Immature natural killer cell (primary cell): ENCODE results near the gene IGFBP7. TPM values are rescaled to one million over a fixed set of nuclear protein-coding genes. Genes with fewer than 3 reads are reported as not detected.

Experiments
- DNase-seq, 3 donors: peaks; one replicate each; pipeline ENCODE4 v3.0.0; 2022; ENCODE audit warnings: mixed read lengths in 1 of 3
- H3K27ac Mint-ChIP-seq, 6 donors: one replicate each; pipeline ENCODE4 v1.8.0; 2020; ENCODE audit warnings: mixed read lengths in 6 of 6, mild to moderate bottlenecking in 5 of 6, inconsistent platforms in 4 of 6, moderate library complexity in 3 of 6
- H3K27me3 Mint-ChIP-seq, 3 donors: one replicate each; pipeline ENCODE4 v1.8.0; 2020 to 2021; ENCODE audit warnings: low read depth in 3 of 3, mild to moderate bottlenecking in 3 of 3, mixed read lengths in 3 of 3, moderate library complexity in 3 of 3, inconsistent platforms in 1 of 3
- H3K36me3 Mint-ChIP-seq, 3 donors: one replicate each; pipeline ENCODE4 v1.8.0; 2020; ENCODE audit warnings: mixed read lengths in 3 of 3, inconsistent platforms in 2 of 3, mild to moderate bottlenecking in 2 of 3
- H3K4me1 Mint-ChIP-seq, 2 donors: one replicate each; pipeline ENCODE4 v1.8.0; 2020; ENCODE audit warnings: inconsistent platforms in 2 of 2, mild to moderate bottlenecking in 2 of 2, mixed read lengths in 2 of 2, moderate library complexity in 1 of 2
- H3K4me3 Mint-ChIP-seq, 5 donors: one replicate each; pipeline ENCODE4 v1.8.0; 2020; ENCODE audit warnings: mild to moderate bottlenecking in 5 of 5, mixed read lengths in 5 of 5, inconsistent platforms in 3 of 5, moderate library complexity in 3 of 5
- H3K9me3 Mint-ChIP-seq, 6 donors: one replicate each; pipeline ENCODE4 v1.8.0; 2020; ENCODE audit warnings: mild to moderate bottlenecking in 6 of 6, mixed read lengths in 6 of 6, inconsistent platforms in 4 of 6, moderate library complexity in 3 of 6
- polyA plus RNA-seq, 3 donors: library from polyadenylated mRNA; unstranded; fragments of 300-500 nt; fragmentation: Illumina TruSeq; gene quantifications; one replicate each; pipeline ENCODE4 v1.2.3, GENCODE V29; 2021

Gene IGFBP7
- polyA plus RNA-seq, 3 donors from 2014 or later = 192 to 270 (median 246) TPM

DNA sequence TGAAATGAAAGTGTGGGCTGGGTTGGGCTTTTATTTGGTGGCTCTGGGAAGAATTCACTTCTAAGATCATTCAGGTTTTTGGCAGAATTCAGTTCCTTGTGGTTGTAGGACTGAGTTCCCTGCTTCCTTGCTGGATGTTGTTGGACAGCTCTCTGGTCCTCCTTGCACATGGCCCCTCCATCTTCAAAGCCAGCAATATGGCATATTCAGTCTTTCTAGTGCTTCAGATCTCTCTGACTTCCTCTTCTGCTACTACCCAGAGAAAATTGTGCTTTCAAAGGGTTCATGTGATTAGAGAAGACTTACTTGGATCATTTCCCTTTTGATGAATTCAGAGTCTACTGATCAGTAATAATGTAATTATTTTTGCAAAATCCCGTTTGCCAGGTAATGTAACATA is 12.8 kb upstream of the IGFBP7 start:
- no peak for DNase-seq
- Mint-ChIP-seq H3K4me1 (no peaks in the 10 kb centered on the region), H3K27me3 (peaks cover 5 to 11% (median 7%) of the 10 kb centered on the region in 3 donors), H3K36me3 (peaks cover 0 to 6% (median 5%) of the 10 kb centered on the region in 3 donors), H3K27ac (no peak overlapping the region), H3K4me3 (no peak overlapping the region), H3K9me3 (peaks cover 0 to 7% (median 0%) of the 10 kb centered on the region in 6 donors)

DNA sequence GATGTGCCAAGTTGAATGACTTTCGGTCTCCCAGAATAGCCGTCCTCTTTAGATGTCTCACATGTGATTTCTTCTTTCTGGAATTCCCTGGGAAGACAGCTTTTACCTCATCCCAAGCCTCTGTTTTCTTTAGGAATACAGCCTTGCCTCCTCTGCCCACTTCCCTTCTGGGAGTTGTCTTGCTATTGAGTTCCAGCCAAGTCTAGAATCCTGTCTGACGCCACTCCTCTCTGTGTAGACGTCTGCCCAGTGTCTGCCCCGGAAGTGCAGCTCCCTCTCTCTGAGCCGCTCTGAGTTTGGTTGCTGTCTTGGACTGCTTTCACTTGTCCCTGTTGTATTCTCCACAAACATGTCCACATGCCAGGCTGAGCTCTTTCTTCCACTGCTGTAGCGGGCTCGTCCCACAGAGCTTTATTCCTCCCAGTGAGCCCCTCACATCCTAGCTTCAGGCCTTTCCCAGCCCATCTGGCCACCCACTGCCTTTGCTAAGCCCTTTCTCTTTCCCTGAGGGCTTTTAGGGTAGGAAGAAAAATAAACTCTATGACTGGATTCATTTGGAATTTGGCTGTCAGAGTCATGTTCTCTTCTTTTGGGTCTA is 9.0 kb upstream of the IGFBP7 start:
- Mint-ChIP-seq H3K4me1 (peaks cover 16 to 27% of the 10 kb centered on the region in 2 donors), H3K27ac (peak overlapping the region in 1 of 6 donors; percentile 2), H3K4me3 (no peak overlapping the region), H3K36me3 (no peaks in the 10 kb centered on the region), H3K27me3 (peaks cover 7 to 13% (median 8%) of the 10 kb centered on the region in 3 donors), H3K9me3 (no peaks in the 10 kb centered on the region)
- DNase-seq = no peak

DNA sequence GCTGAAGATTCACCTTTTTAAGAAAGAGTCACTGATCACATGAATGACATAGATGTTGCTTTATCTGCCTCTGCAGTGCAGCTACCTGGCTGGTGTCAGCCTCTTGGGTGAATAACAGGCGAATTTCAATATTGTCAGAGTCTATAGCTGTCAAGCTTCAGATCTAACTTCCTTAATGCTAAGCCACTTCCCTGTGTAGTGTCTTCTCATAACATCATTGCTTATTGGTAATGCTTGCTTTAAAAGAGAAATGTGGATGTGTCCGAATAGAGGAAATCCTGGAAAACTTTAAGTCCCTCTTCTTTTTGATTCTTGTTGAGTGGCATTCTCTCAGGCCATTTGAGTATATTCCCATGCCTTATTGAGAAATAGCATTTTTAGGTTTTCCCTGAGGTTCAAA is 7.3 kb upstream of the IGFBP7 start:
- peaks cover 4 to 8% (median 6%) of the 10 kb centered on the region in 3 donors for H3K27me3 Mint-ChIP-seq
- no peaks in the 10 kb centered on the region for H3K36me3 Mint-ChIP-seq
- H3K27ac Mint-ChIP-seq = no peak overlapping the region
- H3K9me3 Mint-ChIP-seq = no peaks in the 10 kb centered on the region
- H3K4me3 Mint-ChIP-seq = no peak overlapping the region
- peaks cover 31 to 43% of the 10 kb centered on the region in 2 donors for H3K4me1 Mint-ChIP-seq
- no peak for DNase-seq

DNA sequence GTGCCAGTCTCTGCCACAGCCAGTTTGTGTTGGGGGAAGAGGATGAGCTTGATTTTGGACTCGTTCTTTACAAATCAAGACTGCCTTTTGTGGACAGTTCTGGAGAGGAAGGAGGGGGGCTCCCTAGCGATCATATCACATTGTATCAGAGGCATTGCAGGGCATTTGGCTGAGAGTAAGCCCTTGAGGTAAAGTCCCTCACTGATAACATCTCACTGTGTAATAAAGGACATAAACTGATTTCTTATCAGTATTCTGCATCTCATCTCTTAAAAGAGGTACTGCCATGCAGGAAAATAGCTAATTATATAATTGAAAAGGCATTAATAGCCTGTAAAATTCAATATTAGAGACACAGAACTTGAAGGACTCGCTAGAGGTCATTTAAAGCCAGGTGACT is 6.1 kb upstream of the IGFBP7 start:
- Mint-ChIP-seq H3K4me3 (no peak overlapping the region), H3K4me1 (peaks cover 44 to 55% of the 10 kb centered on the region in 2 donors)

DNA sequence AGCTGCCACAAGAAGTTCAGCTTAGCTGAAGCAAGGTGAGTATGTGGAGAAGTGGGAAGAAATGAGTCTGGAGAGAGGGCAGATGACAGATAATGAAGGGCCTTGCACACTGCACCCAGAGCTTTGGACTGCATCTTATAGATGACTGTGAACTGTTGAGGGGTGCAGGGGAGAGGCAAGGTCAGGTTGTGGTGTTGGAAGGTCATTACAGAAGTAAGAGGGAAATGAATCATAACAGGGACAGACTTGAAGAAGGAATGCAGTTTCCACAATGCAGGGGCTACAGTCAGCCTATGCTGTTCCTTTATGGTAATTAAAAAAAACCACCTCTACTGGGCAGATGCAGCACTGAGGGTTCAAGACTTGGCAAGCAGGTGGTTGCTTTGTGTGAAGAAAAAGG is 4.8 kb upstream of the IGFBP7 start:
- Mint-ChIP-seq H3K9me3 (no peaks in the 10 kb centered on the region), H3K27me3 (peaks cover 9 to 12% (median 10%) of the 10 kb centered on the region in 3 donors), H3K4me3 (no peak overlapping the region), H3K27ac (peak overlapping the region in 1 of 6 donors; percentile 23), H3K36me3 (no peaks in the 10 kb centered on the region), H3K4me1 (peaks cover 51 to 64% of the 10 kb centered on the region in 2 donors)
- DNase-seq = no peak

More for the DNA sequence above, 6.1 kb upstream of the IGFBP7 start:
- Mint-ChIP-seq H3K9me3 (no peaks in the 10 kb centered on the region), H3K36me3 (no peaks in the 10 kb centered on the region), H3K27ac (peak overlapping the region in 1 of 6 donors; percentile 4), H3K27me3 (peaks cover 7 to 8% (median 7%) of the 10 kb centered on the region in 3 donors)
- DNase-seq = no peak

DNA sequence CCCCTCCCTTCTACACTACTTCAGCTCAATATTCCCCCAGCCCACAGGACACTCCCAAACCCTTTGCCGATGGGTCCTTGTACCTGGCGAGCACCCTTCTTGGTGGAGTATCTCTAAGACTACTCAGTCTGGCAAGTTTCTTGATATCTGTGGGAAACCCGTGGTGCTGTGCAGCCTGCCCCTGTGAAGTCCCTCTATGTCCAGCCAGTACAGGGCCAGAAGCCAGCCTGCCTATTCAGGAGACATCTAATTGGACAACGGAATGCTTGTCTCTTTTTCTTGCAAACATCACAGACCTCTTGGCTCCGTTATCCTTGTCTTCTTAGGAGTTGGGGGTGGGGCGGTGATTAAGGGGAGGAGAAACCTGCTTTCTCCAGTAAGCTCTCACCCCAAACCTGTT is 3.7 kb upstream of the IGFBP7 start:
- Mint-ChIP-seq H3K4me1 (peaks cover 58 to 72% of the 10 kb centered on the region in 2 donors), H3K27ac (no peak overlapping the region), H3K4me3 (no peak overlapping the region), H3K36me3 (no peaks in the 10 kb centered on the region), H3K9me3 (no peaks in the 10 kb centered on the region), H3K27me3 (peaks cover 9 to 17% (median 10%) of the 10 kb centered on the region in 3 donors)
- no peak for DNase-seq

DNA sequence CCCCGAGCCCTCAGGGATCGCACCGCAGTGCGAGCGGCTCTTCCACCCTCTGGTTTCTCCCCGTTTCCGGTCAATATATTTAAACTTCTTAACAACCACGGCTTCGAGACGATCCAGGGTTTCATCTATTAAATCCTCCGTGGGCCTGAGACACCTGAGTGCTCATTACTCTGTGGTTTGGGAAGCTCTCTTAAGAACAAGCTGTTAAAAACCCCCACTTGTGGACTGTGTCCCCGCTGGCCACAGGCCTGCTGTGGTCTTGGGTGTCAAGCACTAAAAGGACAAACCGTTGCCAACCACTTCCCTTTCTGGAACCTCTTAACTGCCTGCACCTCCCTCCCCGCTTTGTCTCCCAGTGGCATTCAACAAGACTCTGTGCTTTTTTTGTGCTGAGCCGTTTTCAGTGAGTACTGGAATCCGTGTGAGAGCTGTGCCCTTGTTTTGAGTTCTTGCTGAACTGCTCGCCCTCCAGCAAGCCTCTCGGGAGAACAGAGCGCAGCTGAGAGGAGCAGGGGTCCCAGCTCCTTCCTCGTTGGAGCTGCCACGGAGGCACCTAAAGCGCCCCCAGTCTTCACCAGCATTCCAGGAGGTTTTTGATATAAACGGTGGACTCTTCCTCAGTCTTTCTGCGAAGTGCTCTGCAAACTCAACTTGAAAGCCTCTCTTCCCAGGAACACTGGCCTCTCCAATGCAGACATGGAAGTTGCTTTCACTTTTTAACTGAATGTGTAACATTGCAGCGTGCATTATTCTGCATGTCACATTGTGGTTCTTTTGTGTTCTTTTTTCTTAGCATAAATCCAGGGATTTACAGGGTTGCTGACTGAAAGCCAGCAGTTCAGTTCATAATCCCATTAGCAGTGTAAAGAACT is 691 bp upstream of the IGFBP7 start:
- H3K4me1 Mint-ChIP-seq = peaks cover 73 to 84% of the 10 kb centered on the region in 2 donors
- peak overlapping the region; percentile 84 to 93 (median 92) for H3K27ac Mint-ChIP-seq
- no peaks in the 10 kb centered on the region for H3K36me3 Mint-ChIP-seq
- H3K27me3 Mint-ChIP-seq = peaks cover 6 to 16% (median 10%) of the 10 kb centered on the region in 3 donors
- DNase-seq = peak; percentile 73 to 75 (median 74)
- no peaks in the 10 kb centered on the region for H3K9me3 Mint-ChIP-seq
- peak overlapping the region; percentile 92 to 96 (median 95) for H3K4me3 Mint-ChIP-seq

DNA sequence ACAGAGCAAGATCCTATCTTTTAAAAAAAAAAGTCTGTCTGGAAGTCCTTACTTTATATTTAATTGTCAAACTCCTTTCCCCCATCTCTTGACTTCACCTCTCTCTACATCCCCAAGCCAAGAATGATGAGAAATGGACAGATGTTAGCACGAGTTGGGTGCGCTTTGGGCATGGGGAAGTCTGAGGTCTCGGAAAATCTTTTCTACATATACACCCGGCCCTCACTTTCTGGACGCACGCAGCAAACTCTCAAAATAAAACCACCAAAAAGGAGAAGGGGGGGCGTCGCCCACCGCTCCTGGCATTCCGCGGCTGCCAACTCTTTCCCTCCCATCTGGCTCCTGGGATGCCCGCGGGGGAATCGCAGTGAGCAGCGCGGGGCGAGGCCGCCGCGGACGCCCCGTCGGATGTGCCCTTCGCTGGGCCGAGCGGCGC is 756 bp downstream of the IGFBP7 start:
- Mint-ChIP-seq H3K27me3 (peaks cover 6 to 13% (median 10%) of the 10 kb centered on the region in 3 donors), H3K9me3 (no peaks in the 10 kb centered on the region), H3K4me1 (peaks cover 78 to 88% of the 10 kb centered on the region in 2 donors), H3K36me3 (no peaks in the 10 kb centered on the region), H3K27ac (peak overlapping the region in 4 of 6 donors; percentile 73 to 87 (median 80)), H3K4me3 (peak overlapping the region; percentile 88 to 97 (median 92))
- peak in 1 of 3 donors; percentile 10 for DNase-seq

DNA sequence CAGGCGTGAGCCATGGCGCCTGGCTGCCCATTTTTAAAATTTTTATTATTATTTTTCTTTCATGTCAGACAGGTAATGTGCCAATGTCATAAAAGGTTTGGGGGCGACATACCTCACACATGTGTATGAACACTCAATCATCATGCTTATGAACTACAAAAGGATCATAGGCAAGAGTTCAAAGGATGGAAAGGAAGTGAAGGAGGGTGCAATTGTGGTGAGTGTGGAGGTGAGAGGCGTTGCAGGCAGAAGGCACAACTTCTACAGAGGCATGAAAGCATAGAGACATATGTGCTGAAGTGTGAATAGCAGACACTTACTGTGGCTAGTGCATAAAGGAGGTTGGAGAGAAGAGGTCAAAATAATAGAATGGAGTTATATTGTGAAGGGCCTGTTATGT is 4.0 kb downstream of the IGFBP7 start:
- peaks cover 61 to 82% of the 10 kb centered on the region in 2 donors for H3K4me1 Mint-ChIP-seq
- H3K9me3 Mint-ChIP-seq = no peaks in the 10 kb centered on the region
- H3K27ac Mint-ChIP-seq = peak overlapping the region in 2 of 6 donors; percentile 1 to 8
- H3K4me3 Mint-ChIP-seq = peak overlapping the region; percentile 2 to 97 (median 15)
- peaks cover 4 to 11% (median 6%) of the 10 kb centered on the region in 3 donors for H3K27me3 Mint-ChIP-seq
- DNase-seq = no peak
- no peaks in the 10 kb centered on the region for H3K36me3 Mint-ChIP-seq

DNA sequence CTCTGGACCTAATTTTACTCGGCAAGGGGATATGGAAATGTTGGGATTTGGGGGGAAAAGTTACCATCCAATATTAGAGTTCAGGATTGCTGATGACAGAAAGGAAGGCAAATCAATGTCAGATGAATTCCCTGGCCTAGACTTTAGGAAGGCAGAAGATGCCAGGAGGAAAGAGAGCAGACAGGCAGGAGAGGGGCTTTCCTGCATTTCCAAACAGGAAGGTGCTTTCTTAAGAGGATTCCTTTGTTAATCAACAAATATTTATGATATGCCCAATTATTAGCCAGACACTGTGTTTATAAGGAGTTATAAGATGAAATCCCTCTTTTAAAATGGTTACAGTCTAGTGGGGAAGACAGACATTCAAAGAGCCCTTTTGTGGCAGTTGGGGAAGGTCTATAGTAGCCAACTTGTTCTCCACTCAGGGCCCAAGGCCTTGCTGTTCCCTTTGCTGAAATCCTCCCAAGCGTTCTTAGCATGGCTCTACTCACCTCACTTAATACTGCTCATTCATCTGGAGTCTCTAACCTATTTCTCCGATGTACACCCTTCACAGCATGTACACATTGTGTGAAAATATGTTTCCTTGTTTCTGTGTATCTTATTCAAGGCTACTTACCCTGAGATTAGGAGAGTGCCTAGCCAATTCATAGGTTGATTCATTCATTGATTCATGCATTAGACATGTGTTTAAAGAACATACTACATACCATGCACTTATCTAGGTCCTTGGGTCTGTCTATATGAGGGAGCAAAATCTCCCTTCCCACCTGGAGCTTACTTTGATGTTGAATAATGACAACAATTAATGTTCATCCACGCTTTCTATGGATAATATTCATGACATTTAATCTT is 5.3 kb downstream of the IGFBP7 start:
- DNase-seq = no peak
- peaks cover 55 to 74% of the 10 kb centered on the region in 2 donors for H3K4me1 Mint-ChIP-seq
- H3K9me3 Mint-ChIP-seq = no peaks in the 10 kb centered on the region
- peaks cover 0 to 7% (median 0%) of the 10 kb centered on the region in 3 donors for H3K27me3 Mint-ChIP-seq
- no peak overlapping the region for H3K4me3 Mint-ChIP-seq
- H3K27ac Mint-ChIP-seq = peak overlapping the region in 4 of 6 donors; percentile 47 to 57 (median 52)
- H3K36me3 Mint-ChIP-seq = no peaks in the 10 kb centered on the region

DNA sequence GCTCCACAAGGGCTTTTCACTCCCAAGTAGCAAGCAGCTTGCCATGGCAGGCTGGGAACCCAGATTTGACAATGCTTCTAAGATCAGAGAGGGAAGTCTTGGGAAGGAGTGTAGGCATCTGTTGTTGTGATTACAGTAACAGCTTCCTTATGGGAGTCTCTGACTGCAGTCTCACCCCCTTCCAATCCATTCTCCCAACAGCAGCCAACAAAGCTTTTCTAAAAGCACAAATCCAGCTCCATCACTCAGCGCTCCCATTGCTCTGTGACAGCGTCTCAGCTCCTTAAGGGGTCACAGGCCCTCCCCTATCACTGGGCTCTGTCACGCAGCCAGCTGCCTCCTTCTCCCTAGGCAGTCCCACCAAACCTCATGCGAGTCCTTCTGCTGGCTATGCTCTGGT is 7.1 kb downstream of the IGFBP7 start:
- Mint-ChIP-seq H3K9me3 (no peaks in the 10 kb centered on the region), H3K27me3 (no peaks in the 10 kb centered on the region), H3K36me3 (no peaks in the 10 kb centered on the region), H3K4me3 (no peak overlapping the region), H3K4me1 (peaks cover 52 to 72% of the 10 kb centered on the region in 2 donors), H3K27ac (peak overlapping the region in 5 of 6 donors; percentile 42 to 88 (median 52))
- no peak for DNase-seq

DNA sequence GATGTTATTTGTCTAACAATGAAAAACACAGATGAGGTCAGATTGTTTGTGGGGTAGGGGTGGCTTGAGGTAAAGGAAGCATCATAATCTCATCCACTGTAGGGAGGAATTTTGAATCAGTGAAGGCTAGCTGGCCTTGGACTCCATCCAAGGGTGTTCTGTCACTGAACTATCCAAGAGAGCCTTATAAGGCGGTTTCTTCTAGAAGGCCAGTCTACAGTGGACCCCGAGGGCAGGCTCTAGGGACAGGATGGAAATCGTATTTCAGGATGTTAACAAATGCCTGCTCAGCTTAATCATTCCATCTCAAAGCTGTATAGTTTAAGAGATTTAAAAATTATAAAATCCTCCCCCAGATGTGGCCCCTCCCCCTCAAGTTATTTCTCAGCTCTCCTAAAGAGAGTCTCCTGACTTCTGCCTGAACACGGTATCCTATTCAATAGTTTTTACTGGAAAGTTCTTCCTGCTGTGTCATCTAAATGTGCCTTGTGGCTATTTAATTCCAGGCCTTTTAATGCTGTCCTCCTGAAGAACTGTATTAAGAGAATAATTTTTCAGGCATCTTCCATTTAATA is 8.0 kb downstream of the IGFBP7 start:
- peaks cover 52 to 72% of the 10 kb centered on the region in 2 donors for H3K4me1 Mint-ChIP-seq
- DNase-seq = no peak
- no peak overlapping the region for H3K4me3 Mint-ChIP-seq
- peak overlapping the region in 3 of 6 donors; percentile 8 to 55 (median 11) for H3K27ac Mint-ChIP-seq
- no peaks in the 10 kb centered on the region for H3K27me3 Mint-ChIP-seq
- no peaks in the 10 kb centered on the region for H3K9me3 Mint-ChIP-seq
- H3K36me3 Mint-ChIP-seq = no peaks in the 10 kb centered on the region
